Lower leg skin (tissue), 3 donors: ENCODE results near the gene CACNA1I.

Experiments used
- POLR2A ChIP-seq, 2 donors: fragments of 450-650 bp; IDR thresholded peaks; one replicate each; pipeline ENCODE4 v1.6.1; 2016 to 2017; ENCODE audit warnings: antibody characterized with exemption in 2 of 2, mild to moderate bottlenecking in 1 of 2, moderate library complexity in 1 of 2
- TF ChIP-seq, protein P1 (sequence below), 3 donors: fragments of 450-650 bp; IDR thresholded peaks; one replicate each; pipeline ENCODE4 v1.5.1; 2016; ENCODE audit warnings: antibody characterized with exemption in 3 of 3, mild to moderate bottlenecking in 3 of 3, moderate library complexity in 2 of 3

DNA sequence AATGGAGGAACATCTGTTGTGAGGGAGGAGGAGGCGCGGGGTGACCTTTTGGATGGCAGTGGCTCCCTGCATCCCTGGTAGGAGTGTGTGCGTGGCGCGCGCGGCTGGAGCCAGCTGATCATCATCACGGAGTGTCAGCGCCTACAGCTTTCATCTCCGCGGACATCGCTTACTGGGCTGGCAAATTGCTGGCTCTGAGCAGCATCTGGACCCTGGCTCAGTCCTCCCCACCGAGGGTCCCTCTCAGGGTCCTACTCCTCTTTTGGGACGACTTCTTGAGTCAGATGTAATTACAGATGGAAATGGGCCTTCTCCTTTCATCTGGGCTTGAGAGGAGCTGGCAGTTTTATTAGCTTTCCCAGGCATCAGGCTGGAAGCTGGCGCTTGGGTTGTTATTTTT is 85.3 kb downstream of the CACNA1I start:
- TF ChIP-seq, protein P1, sequence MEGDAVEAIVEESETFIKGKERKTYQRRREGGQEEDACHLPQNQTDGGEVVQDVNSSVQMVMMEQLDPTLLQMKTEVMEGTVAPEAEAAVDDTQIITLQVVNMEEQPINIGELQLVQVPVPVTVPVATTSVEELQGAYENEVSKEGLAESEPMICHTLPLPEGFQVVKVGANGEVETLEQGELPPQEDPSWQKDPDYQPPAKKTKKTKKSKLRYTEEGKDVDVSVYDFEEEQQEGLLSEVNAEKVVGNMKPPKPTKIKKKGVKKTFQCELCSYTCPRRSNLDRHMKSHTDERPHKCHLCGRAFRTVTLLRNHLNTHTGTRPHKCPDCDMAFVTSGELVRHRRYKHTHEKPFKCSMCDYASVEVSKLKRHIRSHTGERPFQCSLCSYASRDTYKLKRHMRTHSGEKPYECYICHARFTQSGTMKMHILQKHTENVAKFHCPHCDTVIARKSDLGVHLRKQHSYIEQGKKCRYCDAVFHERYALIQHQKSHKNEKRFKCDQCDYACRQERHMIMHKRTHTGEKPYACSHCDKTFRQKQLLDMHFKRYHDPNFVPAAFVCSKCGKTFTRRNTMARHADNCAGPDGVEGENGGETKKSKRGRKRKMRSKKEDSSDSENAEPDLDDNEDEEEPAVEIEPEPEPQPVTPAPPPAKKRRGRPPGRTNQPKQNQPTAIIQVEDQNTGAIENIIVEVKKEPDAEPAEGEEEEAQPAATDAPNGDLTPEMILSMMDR (IDR thresholded peaks at IDR 0.05) = no peak
- TF ChIP-seq POLR2A (IDR thresholded peaks at IDR 0.05) = no peak
